GM21717 (cell line): ENCODE measurements around the gene SCN9A.

Experiments used
- ATAC-seq: cut with Tn5 transposase; IDR thresholded peaks from one replicate; pipeline ENCODE4 v1.9.1; 2021; ENCODE audit warnings: mild to moderate bottlenecking, moderate library complexity; ENCODE audit not compliant: unreplicated experiment

Gene SCN9A

DNA sequence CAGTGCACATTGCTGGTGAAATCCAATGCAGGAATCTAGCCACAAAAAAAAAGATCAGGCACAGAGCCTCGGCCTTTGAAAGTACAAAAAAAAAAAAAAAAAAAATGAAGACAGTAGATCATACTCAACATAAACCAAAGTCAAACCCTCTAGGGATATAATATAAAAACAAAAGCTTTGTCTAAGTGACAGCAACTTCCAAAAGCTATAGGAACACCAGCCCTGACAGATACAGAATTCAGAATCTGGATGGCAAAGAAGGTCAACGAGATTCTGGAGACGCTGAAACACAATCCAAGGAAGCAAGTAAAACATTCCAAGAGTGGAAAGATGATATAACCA, 194.0 kb downstream of the SCN9A start:
- ATAC-seq, result no peak

DNA sequence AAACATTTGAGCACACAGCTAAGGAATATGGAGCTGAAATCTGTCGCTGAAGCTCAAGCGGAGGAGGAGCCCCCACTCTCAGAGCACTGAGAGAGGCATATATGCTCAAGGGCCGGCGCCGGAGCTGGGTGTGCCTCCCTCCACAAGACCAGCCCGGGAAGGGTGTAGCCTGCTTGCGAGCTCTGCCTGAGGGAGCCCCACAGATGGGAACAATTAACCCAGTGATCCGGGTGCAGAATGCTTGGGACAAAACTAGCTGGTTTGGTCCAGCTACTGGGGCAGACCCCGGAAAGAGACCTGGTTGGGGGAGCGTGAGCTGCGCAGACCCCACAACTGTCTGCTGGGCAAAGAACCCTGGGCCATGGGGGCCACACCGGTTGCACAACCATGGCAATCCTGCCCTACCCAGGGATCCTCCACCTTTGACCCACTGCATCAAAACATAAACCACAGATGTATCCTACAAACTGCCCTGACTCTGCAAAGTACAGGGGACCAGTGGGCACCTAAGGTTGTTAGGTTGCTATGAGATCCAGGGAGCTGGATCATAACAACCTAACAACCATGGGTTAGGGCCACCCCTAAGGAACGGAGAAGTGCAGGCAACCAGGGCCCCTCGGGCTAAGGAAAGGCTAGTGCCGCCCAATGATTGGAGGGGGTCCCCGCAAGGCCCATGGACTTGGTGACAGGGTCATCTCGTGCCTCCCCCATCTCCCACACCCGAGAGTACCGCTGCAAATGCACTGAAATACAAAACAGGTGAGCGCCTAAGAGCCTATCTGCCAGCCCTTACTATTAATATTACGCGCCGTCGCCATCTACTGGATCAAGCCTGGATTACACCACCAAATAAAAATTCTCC, 194.6 kb downstream of the SCN9A start:
- ATAC-seq, result peak; percentile 97

DNA sequence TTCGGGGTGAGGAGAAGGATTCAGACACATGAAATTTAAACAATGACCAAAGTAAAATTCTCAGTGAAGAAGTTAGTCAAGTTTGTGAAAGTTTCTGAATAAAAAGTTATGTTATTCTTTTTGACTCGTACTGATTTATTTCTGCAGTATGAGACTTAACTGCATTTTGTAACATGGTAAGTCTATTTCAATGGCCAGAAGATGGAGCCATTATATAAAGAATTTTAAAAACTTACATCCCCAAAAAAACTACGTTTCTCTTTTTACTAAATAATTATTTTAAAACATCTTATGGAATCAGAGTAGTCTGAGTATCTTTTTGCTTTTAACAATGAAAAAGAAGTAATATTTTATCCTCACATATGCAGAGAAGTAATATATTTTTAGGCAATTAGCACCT, 196.5 kb downstream of the SCN9A start:
- no peak for ATAC-seq

DNA sequence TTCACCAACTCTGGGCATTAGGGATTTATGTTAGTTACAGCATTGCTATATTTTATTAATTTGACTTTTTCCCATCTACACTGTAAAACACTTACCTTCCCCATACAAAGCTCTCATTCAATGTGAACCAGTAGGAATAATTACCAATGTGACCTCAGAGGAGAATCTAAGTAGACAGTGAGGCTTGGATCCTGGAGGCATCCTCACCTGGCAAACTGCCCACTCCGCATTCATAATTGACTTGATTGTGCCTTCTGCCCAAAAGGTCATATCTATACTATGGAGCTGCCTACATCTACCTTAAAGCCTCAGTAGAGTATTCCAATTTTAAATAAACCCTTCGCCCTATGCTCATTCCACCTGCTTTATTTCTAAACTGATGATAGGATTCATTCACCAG, 202.5 kb downstream of the SCN9A start:
- ATAC-seq, result no peak

DNA sequence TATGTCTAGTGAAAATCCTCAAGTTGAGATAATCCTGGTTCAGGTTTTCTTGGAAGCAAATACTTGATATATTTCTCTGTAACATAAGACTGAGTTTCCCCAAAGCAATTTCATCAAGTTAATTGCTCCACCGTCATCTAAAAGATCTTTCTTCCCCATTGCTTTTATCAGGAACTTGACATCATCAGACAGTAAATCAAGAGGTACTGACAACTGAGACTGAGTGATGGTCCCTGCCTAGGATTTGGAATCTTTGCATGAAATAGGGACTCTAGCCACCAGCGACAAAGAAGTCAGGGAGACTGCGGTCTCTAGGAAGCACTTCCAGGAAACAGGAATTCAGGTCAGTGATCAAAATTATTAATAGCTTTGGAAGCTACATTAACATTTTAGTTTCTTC, 204.5 kb downstream of the SCN9A start:
- ATAC-seq, result no peak

DNA sequence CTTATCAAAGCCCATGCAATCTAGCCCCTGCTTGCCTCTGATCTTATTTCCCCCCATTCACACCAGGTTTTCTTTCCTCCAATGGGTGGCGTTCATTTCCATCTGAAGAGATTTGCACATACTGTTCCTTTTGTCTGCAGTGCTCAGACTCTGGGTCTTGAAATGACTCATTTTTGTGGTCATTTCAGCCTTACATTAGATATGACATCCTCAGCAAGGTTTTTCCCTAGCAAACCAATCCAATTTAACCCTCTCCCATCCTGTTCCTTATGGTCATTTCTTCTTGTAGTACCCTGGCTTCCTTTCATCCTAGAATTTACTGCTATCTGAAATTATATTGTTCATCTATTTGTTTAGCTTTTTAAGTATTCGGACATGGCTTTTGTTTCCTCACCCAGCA, 205.4 kb downstream of the SCN9A start:
- ATAC-seq, result peak; percentile 93

DNA sequence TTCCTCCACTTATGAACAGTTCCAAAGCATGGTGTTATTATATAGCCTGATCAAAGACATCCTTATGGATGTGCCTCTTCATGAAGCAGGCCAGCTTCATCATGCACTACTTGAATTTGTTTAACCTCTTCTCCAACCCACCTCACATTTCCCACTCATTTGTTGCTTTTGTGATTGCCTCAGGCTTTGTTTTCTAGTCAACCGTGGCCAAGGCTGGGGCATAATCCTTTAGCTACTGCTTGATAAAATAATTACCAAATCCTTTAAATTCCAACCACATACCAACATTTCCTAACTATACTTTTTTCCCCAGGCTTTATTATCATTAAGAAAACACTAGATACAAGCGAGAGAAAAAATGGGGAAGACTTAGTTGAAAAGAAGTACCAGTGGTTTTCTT, 208.3 kb downstream of the SCN9A start:
- no peak for ATAC-seq

DNA sequence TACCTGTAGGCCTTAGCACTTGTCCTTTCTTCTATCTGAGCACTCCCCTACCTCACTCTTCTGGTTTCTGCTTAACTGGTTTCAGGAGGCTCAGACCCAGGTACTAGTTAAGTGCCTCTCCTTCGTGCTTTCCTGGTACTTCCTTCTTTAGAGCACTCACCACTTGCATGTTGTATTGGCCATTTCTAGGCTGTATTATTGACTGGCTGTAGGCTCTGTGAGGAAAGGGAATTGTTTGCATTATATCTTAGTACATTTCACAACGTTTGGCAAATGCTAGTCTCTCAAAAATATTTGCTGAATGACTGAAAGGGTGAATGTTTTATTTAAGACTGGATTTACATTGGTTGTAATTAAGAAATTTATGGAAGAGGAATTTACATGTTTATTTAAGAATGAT, 212.0 kb downstream of the SCN9A start:
- no peak for ATAC-seq

DNA sequence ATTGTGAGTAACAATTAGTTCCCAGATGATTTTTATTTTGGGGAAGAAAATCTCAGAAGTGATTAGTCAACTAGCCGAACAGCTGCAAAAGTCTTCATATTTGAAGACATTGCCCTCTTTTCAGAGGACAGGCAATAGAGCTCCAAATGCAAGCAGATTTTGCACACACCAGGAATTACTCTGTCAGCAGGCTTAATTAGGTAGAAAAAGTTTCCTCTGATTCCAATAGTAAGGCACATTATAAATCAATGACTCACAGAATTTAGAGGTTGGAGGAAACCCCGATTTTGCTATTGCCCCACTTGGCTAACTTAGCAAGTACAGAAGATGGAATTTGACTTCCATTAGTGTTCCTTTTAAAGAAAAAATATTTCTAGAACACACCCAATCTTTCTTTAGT, 217.2 kb downstream of the SCN9A start:
- ATAC-seq, result no peak

DNA sequence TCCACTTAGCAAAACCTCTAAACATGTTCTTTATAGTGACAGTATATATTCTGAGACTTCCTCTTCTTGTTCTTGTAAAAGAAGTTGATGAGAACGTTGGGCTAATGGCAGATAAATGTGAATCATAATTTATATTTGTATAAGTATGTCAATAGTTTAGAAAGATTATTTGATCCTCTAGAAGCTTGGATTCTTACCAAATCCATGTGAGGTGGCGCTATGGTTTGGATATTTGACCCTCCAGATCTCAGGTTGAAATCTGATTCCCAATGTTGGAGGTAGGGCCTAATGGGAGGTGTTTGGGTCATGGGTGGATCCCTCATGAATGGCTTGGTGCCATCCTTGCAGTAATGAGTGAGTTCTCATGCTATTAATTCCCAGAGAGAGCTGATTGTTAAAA, 218.2 kb downstream of the SCN9A start:
- no peak for ATAC-seq

DNA sequence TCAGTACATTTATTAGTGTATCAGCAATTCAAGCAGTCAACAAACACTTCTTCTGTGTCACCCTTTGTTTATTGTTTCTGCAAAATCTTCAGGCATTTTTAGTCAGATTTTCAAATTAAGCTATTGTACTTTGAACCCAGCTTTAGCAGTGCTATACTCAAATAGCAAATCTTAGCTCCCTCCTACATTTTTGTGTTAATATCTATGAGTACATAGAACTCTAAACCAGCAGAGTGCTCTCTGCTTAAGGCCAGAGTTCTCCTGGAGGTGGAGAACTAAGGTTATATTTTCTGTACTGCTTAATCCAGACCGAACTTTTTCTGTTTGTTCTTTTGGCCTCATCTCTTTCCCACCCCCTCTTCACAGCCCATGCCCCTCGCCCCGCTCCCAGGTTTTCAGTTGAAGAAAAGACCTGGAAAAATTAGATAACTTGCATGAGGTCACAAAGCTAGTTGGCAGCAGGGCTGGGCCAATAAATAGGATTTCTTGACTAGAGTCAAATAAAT, 218.7 kb downstream of the SCN9A start:
- ATAC-seq, result no peak

DNA sequence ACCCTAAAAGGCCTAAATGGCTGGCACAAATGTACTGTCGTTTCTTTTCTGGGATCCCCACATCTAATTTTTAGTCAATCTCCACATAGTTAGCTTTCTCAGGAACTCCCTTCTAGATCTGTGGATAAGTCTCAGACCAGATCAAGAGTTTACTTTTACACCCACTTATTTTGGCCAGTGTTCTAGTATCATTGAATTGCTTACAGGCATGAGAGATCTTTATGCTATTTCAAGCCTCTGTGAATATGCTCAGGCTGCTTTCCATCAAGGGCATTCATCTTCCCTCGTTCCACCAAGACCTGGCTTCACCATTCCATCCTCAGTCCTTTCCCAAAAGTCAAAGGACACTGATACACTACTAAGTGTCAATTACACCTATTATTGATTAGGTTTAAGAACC, 220.2 kb downstream of the SCN9A start:
- ATAC-seq, result no peak

DNA sequence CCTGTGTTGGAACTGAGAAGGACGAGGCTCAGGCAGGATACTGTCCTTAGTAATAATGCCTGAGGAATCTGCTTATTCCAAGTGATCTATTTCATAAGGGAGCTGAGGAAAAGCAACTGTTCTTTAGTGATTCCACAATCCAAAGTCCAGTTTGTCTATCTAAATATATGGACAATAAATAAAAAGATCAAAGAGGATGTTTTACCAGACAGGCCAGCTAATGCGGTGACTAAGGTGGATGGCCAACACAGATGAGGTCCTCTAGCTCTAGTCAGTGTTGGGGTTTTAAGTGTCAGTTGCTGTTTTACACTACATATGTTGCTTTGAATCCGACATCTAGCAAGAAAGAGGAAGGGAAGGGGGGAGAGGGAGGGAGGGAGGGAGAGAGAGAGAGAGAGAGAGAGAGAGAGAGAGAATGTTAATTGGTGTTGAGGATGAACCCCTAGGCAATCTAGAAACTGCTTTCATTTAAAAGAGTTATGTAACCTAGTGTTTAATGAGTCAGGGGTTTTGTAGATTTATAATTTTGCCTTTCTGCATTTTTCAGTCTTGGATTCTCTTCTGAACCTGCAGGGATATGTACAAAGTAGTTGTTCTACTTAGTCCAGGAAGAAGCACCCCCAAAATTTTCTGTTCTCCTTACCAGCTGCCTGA, 220.9 kb downstream of the SCN9A start:
- ATAC-seq, result no peak

DNA sequence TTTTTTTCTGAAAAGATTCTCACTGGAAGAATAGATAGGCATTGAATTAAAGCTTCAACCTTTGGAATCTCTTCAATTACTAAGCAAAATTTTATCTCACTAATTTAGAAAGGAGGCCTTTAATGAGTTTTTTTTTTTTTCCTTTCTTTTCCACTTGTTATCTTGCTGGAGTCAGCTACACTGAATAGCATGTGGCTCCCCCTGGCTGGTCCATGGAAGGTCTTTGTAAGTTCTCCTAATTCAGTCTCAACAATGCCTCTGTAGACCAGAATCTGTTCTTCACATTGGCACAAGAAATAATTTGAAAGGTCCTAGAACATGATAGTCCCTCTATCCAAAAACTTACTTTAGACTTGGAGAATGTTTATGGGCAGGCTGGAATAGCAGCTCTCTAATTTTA, 223.7 kb downstream of the SCN9A start:
- no peak for ATAC-seq

DNA sequence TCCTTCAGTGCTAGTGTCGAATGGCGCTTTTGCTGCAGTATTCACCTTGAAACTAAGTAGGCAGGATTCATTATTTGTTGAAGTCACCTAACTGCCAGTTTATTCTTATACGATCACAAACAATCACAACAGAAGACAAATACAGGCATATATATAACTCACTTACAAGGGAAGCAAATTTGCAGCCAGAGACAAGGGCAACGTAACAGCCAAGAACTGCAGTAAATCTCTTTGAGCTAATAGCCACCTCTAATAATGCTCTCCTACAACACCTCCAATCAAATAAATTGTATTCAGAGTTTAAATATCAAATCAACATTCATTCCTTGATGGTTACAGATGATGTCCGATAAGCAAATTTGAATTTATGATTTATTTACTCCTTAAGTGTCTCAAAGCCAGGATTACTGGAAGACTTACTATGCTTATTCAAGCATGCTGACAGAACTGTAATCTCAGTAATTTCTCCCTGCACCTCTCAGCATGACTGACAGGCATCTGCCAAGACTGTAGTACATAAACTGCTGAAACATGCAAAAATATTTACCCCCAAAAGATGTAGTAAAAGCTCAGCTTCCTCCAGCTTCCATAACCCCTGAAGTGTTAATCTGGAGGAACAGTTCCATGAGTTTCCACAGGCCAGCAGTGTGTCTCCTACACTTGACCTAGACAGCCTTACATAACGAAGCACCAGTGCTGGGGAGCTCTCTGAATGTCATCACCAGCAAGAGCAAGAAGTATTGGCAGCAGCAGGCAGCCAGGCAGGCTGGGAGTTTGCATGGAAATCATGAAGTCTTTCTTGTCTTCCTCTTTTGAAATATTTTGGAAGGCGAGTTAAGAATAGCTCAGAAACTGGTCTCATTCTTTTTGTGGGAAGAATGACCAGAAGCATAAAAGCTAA, 227.0 kb downstream of the SCN9A start:
- no peak for ATAC-seq

DNA sequence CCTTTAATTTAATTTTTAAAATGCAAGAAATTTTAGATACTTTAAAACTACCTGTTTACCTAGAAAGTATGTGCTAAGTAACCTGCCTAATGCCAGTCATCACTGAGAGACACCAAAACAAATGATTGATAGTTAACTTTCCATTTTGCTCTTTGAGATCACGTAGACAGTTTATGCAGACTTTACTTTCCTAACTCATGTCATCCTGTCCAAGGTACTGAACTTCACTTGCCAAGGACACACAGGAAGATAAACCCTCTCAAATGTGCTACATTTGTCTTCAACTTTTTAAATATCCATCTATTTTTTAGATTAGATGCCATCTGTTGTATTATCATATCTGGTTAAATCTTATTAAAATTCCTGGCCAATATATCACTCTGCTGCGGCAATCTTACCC, 227.9 kb downstream of the SCN9A start:
- ATAC-seq, result no peak
